Hematopoietic multipotent progenitor cell treated with erythropoietin and hydrocortisone succinate and interleukin-3 and kit ligand, for 15 days (in vitro differentiated cells): ENCODE measurements around the gene SULT2B1.
A peak's percentile ranks its signal among the peaks of the same experiment; 100 is the strongest.

Source experiments
- DNase-seq: peaks from one replicate; pipeline ENCODE4 v3.0.0-alpha.2; 2015; ENCODE audit warnings: low spot score

The SULT2B1 gene

DNA sequence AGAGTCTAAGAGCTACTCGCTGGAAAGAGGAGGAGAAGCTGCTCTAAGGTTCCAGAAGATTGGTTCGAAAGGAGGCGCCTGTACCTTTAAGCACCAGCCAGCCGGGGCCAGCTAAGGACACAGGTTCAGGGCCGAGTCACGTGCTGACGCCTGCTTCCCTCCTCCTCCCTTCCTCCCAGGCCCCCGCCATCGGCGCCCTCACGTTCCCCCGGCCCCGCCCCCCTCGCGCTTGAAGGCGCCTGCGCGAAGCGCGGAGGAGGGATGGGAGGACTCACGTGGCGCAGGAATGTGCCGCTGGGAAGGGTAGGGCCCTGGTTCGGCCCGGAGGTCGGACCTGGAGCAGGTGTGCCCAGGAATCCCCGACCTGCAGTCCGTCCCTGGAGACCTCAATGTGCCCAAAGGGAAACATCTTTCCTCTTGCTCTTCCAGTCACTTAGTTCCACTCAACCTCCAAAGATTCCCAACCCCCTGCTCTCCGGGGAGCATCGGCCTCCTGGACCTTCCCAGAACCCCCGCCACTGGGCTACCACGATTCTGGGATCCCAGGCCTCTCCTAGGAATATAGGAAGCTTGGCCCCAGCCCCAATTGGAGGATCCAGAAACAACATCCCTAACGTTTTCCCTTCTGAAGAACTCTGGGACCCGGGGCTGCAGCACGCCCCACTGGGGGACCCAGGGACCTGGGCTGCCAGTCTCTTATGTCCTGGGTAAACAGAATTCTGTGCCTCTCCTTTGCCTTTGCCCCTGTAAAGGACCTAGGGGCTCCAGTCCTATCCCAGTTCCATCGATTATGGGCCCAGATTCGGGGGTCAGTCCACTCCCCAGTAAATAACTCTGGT is 82.7 kb downstream of the SULT2B1 start:
- peak; percentile 96 for DNase-seq

DNA sequence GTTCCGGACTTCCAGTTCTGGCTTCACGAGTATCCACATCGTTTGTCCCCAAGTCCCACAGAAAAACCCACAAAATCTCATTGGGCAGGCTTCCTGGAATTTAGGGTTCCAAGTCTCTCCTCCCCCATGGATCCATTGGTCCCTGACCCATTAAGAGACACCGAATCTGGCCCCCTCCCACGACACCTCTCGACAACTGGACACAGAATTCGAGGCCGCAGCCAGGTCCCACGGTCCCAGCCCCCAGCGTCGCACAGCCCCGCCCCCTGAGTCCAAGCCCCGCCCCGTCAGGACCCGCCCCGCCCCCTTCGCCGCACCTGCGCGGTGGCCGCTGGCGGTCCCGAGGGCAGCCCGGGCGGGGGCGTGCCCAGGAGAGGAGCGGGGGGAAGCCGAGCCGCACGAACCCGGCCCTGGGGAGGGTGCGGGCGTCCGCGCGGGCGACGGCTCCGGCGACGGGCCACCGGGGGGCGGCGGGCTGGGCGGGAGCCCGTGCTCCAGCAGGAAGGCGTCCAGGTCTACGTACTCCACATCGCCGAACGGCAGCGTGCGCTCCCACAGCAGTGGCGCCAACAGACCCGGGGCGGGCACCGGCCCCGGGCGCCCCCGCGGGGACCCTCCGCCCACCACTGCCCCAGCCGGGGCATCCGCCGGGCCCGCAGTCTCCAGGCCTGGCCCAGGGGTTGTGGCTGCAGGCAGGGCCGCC is 83.4 kb downstream of the SULT2B1 start:
- peak; percentile 68 for DNase-seq

DNA sequence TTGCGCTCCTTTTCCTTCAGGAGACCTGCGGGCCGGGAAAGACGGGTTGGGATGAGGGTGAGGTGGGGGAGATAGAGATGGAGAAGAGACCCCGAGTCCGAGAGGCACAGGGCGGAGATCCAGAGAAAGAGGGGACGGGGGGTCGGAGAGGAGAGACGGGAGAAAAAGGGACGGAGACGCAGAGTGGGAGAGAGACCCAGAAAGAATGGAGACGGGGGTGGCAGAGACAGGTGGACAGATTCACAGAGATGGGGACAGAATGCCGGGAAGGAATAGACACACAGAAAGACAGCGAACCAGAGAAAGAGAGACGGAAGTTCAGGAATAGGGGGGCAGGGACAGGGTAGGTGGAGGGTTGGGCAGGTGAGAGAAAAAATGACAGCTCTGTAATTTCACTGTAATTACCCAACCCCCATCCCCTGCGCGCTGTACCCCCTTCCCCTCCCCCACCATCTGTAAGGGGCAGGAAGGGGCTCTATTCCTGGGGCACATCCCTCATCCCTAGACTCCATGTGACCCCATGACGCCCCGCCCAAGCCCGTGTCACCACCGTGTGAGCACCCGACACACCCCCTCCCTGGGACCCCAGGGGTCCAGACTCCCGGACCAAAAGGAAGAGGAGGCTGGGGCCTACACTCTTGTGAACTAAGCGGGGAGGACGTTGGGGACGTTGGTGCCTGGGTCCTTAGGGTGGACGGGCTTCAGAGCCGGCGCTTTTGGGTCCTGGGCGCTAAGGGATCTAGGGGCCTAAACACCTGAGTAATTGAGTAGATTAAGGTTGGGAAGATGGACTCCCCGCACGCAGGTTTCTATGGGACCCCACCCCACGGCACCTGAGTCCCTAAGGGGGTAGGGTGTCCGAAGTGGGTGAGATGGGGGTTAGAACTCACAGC is 84.2 kb downstream of the SULT2B1 start:
- no peak for DNase-seq

DNA sequence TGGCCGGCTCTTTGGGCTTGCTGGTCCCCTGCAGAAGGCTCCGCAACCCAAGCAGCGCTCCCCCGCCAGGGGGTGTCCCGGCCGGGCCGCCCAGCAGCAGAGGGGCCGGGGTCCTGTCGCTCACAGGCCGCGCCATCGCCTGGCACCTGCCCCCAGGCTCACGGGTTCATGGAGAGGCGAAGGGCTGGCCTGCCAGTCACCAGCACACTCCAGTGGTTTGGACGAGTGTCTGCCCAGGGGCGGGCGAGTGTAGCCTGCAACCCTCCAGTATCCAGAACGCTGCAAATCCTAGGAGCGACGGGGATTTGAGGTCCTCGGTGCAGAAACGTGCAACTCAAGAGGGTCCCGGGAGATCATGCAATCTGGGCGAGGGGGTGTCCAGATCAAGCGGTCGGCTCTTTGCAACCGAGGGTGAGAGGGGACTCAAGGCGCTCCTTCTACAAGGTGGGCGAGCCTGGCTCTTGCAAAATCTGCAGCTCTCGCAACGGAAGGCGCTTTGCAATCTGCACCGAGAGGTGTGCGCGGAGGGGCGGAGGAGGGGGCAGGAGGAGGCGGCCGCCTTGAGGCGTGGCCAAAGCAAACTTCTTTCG is 85.0 kb downstream of the SULT2B1 start, which contains the start of gene DBP:
TSS of gene DBP (minus strand) at position 521 of the 590 bp plus-strand sequence. CDS start at position 136, 385 bp downstream.
- no peak for DNase-seq

DNA sequence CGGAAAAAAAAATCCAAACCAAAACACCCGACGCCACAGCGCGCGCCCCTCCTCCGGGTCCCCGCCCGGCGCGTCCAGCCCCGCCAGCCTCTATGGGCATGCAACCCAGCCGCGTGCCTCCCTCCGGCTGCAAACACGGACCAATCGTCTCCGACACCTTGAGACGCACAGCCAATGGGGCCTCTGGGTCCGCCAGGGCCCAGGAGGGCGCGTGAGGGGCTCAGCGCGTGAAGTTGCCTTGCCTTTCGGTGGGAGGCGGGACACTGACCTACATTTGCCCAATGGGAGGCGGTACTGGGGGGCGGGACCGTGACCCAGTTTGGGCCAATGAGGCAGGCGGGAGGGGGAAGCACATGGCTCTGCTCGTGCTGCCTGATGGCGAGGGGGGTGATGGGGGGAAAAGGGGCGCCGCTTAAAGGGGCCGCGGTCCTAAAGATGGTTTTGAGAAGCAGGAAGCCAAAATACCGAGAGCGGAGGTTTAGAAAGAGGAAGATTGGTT is 85.5 kb downstream of the SULT2B1 start:
- DNase-seq = peak; percentile 78

DNA sequence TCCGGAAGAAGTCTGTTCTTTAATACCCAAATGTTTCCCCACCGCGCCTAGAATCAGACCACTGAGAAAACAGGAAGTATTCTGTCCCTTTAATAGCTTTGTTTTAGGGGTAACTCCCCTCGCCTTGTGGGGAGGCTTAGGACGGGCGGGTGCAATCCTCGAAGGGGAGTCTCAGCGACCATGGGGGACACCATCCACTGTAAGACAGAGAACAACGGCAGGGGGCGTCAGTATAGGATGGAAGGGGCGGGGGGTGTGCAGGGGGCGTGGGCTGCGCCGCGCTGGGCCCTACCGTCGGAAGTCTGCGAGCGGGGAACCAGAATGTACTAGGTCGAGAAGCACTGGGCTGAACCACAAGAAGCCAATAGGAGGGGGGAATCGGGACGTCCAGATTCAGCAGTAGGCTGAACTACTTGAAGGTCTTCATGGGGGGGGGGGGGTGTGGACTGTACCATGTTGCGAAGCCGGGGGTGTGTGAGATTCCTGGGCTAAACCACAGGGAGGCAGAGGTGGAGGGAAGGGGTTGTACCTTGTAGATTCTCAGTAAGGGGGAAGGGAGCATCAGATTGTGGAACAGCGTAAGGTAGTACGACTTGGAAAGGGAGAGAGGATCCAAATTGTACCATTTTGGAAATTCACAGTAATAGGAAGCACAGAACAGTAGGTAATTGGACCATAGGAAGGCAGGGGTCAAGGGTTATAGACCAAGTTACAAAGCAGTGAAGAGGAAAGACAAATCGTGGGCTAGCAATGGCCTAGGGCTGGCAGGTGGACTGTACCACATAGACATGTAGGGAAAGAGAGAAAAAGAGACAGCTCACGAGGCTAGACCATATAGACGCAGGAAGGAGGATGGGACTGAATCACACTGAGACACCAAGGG is 86.2 kb downstream of the SULT2B1 start:
- peak; percentile 66 for DNase-seq

DNA sequence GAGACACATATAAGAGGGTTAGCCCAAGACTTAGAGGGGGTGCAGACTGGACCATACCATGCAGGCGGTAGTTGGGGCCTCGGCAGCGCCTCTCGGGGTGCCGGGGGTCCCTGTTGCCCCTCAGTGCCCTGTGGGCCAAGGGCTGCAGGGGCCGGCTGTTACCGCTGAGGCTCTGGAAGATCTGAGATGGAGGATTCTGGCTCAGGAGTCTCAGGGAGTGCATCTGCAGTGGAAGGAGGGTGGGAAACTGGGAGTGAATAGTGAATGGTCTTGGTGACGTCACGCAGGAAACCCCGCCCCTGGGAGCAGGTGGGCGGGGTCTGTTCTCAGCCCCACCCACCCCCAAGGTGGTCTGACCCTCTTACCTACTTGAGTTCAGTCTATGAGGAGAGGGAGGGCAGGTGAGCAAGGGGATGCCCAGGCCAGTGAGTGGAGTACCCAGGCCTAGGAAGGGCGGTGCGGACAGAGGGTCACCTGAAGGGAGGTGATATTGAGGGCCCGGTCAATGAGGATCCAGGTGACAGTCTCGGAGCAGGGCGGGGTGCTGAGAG is 86.9 kb downstream of the SULT2B1 start:
- no peak for DNase-seq

DNA sequence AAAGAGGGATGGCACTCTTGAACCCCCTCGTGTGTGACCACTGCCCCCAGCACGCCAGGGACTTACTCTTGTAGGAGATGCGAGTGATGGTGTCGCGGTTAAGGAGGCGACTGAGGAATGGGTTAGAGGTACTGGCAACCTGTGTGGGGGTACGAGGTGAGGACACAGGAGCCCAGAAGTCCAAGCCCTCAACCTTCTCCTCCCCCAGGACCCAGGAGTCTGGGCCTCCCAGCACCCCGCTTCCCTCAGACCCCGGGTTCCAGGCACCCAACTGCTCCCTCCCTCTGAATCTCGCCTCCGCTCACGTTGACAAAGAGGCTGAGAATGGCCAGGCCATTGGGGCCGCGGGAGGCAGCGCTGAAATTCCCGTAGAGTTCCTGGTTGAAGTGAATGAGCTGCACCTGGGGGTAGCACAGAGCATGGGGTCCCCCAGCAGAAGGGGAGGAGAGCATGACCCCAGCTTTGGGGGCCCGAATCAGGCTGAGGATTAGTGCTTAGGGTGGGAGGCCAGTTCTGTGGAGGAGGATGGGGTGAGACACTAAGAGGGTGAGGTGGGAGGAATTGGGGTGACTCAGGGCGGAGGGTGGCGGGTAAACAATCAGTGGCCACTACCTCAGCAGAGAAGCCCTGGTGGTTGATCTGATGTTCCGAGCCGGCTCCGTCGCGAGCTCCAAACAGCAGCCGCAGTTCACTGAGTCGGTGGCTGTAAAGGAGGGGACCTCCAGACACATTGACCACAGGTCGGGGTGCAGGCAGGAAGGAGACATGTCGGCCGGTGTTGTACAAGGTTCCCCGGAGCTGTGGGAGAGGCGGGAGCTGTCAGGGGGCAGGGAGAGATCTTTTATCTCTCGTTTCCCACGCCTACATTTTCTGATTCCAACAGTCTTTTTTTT is 87.8 kb downstream of the SULT2B1 start:
- DNase-seq = no peak

DNA sequence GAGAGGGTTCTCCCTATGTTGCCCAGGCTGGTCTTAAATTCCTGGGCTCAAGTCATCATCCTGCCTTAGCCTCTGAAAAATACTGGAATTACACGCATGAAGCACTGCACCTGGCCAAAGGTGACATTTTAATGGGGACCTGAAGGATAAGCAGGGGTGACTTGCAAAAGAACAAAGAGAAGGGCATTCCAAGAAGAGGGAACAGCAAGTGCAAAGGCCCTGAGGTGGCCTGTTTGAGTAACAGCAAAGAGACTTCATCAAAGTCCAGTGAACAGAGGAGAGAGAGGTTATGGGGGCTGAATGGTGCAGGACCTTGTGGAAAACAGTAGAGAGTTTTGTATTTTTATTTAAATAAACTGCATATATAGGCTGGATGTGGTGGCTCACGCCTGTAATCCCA is 89.9 kb downstream of the SULT2B1 start:
- DNase-seq = no peak

DNA sequence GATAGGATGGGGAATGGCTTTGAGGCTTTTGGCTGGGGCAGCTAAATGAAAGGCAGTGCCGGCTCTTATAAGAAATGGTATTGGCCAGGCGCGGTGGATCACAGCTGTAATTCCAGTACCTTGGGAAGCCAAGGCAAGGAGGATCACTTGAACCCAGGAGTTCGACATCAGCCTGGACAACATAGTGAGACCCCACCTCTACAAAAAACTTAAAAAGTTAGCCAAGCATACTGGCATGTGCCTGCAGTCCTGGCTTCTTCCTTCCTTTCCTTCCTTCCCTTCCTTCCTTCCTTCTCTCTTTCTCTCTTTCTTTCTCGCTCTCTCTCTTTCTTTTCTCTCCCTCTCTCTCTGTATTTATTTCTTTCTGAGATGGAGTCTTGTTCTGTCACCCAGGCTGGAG is 90.9 kb downstream of the SULT2B1 start:
- DNase-seq = no peak

DNA sequence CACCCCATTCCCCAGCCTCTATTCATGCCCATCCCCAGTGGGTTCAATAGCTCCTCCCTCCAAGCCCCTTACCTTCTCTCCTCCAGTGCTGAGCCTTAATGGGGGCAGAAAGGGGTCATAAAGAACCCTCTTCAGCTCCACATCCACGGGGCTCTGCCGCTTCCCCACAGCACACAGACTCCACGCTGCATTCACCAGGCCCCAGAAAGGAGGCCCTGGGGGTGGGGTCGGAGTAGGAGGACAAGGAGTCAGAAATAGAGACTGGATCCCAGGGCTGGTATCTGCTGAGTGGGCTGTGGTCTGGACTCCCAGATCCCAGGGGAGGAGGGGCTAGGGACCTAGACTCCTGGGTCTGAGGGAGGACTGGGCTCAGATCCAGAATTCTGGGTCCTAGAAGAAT is 92.4 kb downstream of the SULT2B1 start:
- no peak for DNase-seq

DNA sequence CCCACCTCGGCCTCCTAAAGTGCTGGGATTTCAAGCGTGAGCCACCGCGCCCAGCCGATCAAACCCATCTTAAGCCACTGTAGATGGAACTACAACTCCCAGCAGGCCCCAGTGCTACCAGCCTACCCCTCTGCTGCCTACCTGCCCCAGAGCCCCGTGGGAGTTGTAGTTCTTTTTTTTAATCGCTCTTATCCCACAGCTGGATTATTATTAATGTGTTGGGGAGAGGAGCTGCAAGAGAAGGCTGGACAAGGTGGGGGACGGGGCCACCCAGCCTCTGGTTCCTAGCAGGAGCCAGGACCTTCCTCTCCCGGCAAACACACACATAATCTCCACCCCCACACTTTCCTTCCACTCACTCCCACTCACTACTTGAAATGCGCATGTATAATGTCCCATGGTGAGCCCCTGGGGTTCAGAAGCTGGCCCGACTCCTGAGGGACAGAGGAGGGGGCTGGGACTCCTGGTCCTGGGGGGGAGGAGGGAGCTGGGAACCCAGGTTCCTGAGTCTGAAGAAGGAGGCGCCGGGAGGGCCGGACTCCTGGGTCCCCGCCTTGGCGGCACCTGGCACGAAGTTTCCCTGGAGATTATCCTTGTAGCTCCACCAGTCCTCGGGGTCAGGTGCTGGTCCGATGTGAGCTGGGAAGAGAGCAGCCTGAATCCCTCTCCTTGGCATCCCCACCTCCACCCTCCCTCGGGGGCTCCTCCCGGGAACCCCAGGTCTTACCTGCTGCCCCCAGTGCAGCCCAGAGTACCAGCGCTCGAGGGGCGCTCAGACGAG is 93.1 kb downstream of the SULT2B1 start:
- peak; percentile 75 for DNase-seq

DNA sequence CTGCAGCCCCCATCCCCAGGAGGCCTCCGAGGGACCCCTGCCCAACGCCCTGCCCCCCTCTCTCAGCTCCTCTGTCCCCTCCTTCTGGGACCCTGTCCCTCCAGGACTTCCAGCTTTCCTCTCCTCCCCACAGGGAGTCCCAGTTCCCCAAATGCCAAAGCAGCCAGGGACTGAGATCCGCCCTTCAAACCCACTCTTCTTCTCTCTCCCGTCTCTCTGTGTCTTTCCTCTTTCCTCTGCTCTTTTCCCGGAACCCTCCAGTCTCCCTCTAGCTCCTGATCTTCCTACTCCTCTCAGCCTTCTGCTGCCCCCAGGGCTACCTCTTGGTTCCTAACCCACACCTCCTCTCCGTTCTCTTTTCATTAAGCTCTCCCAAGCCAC is 93.6 kb downstream of the SULT2B1 start:
- no peak for DNase-seq

DNA sequence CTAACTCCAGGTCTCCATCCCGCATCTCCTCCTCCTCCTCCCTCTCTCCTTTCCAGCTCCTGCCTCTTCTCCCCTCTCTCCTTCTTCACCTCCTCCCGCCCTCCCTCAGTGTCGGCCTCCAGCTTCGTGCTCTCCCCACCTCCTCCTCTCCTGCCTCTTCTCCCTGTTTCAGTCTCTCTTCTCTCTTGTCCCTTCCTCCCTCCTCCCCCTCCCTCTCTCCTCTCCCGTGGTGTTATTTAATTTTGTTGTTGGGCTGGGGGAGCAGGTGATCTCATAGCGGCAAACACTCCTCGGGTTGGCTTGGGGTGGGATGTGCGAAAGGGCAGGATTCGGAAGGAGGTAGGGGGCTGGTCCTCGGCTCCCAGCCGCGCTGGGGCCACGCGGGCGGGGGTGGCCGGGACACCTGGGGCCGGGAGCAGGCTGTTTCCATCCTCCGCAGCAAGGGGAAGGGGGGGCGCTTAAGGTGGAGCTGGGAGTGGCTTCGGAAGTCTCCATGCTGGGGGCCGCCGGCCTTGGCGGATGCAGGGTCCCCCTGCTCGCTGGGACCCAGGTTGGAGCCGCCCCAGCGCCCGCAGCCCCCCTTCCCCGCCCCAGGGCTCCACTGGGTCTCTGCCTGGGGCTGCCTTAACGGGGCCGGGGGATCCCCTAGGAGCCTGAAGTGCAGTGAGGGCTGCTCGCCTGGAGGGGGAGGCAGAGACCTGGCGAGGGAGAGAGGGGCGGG is 94.2 kb downstream of the SULT2B1 start, which contains the start of gene CA11:
TSS of gene CA11 (minus strand) at position 187 of the 721 bp plus-strand sequence. CDS start 555 bp downstream, outside the sequence.
- peak; percentile 67 for DNase-seq

DNA sequence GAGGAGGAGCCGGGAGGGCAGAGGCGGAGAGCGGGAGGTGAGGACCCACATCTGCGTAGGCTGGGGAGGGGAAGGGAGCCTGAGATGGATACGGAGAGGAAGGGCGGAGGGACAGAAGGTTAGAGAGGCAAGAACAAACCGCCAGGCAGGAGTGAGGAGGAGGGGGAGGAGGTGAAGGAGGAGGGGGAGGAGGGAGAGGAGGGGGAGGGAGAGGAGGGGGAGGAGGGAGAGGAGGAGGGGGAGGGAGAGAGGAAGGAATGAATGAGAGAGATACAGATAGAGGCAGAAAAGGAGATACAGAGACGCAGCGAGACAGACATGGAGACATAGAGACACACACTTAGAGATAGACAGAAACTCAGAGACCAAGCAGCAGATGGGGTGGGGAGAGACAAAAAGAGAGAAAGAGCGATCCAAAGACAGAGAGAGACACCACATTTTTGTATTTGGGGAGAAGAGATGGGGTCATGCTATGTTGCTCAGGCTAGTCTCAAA is 94.8 kb downstream of the SULT2B1 start:
- DNase-seq = no peak

DNA sequence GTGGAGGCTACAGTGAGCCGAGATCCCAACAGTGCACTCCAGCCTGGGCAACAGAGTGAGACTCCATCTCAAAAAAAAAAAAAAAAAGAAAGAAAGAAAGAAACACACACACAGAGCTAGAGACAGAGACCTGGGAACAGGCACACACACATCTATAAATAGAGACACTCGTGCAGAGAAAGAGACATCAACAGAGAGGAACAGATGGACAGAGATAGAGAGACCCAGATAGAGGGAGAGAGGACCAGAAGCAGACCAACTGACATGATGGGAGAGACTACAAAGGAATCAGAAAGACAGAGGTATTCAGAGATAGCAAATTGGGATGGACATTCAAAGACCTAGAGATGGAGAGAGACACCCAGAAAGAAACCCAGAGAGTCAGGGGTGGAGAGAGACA is 96.2 kb downstream of the SULT2B1 start:
- DNase-seq = no peak
